PC-3 (cell line): Measurements from ENCODE around the gene NEU4. TPM values are rescaled to one million over a fixed set of nuclear protein-coding genes. Genes with fewer than 3 reads are reported as not detected.

ENCODE experiments used
- ATAC-seq: fragments of 200-7000 bp; cut with Tn5 transposase; 2 replicates; pipeline ENCODE4 v1.9.1; 2020; ENCODE audit warnings: mild to moderate bottlenecking, moderate library complexity
- BruUV-seq: library from RNA; stranded (reverse); fragments of 400-500 nt; replicated peaks from 2 replicates; lab custom pipeline; 2021; lab: Mats Ljungman, UMichigan
- CTCF ChIA-PET: fragments of 300-600 bp; sonication (Branson Sonifier 250); formaldehyde crosslinking; loops from one replicate; lab custom pipeline; 2022; ENCODE audit warnings: antibody characterized with exemption; lab: Charles Lee
- POLR2A ChIA-PET: fragments of 300-600 bp; sonication (Branson Sonifier 250); formaldehyde crosslinking; loops from one replicate; lab custom pipeline; 2022; ENCODE audit warnings: antibody characterized with exemption; ENCODE audit not compliant: unreplicated experiment; lab: Charles Lee
- DNase-seq: peaks from one replicate; pipeline ENCODE4 v3.0.0-alpha.2; 2015
- H2AFZ ChIP-seq: fragments of 300-600 bp; sonication (generic); 2 replicates; pipeline ENCODE4 v1.6.0; 2016; ENCODE audit warnings: antibody characterized with exemption, low read length
- H3F3A ChIP-seq: fragments of 300-600 bp; sonication (generic); one replicate; pipeline ENCODE4 v1.6.0; 2017; ENCODE audit warnings: antibody characterized with exemption, low read length, control low read depth, mild to moderate bottlenecking; ENCODE audit not compliant: unreplicated experiment
- H3K27ac ChIP-seq: fragments of 300-600 bp; sonication (generic); 2 replicates; pipeline ENCODE4 v1.5.1; 2016; ENCODE audit warnings: mild to moderate bottlenecking, low read length
- H3K27me3 ChIP-seq: fragments of 300-600 bp; sonication (generic); 2 replicates; pipeline ENCODE4 v1.6.1; 2016; ENCODE audit warnings: low read length, mixed read lengths
- H3K36me3 ChIP-seq: fragments of 300-600 bp; sonication (generic); 2 replicates; pipeline ENCODE4 v1.6.1; 2016; ENCODE audit warnings: low read depth, mixed run types, low read length, mixed read lengths
- H3K4me1 ChIP-seq: fragments of 300-600 bp; sonication (generic); 2 replicates; pipeline ENCODE4 v1.5.1; 2016; ENCODE audit warnings: low read length; ENCODE audit not compliant: insufficient read depth
- H3K4me2 ChIP-seq: fragments of 300-600 bp; sonication (generic); 2 replicates; pipeline ENCODE4 v1.6.0; 2016; ENCODE audit warnings: low read length
- H3K4me3 ChIP-seq: fragments of 300-600 bp; sonication (generic); 2 replicates; pipeline ENCODE4 v1.5.1; 2016; ENCODE audit warnings: mild to moderate bottlenecking, low read length, mixed read lengths
- H3K79me2 ChIP-seq: fragments of 300-600 bp; sonication (generic); 2 replicates; pipeline ENCODE4 v1.6.1; 2017; ENCODE audit warnings: low read length, mixed read lengths
- H3K9ac ChIP-seq: fragments of 300-600 bp; sonication (generic); 2 replicates; pipeline ENCODE4 v1.6.0; 2016; ENCODE audit warnings: mild to moderate bottlenecking, low read length
- H3K9me2 ChIP-seq: fragments of 300-600 bp; sonication (generic); replicated peaks from 2 replicates; pipeline ENCODE4 v1.6.1; 2016; ENCODE audit warnings: mixed run types, low read length, mixed read lengths
- H3K9me3 ChIP-seq: fragments of 300-600 bp; sonication (generic); 2 replicates; pipeline ENCODE4 v1.6.1; 2016; ENCODE audit warnings: low read length, mixed read lengths
- H4K20me1 ChIP-seq: fragments of 300-600 bp; sonication (generic); 2 replicates; pipeline ENCODE4 v1.6.1; 2016; ENCODE audit warnings: low read length, mixed read lengths
- EZH2 ChIP-seq: fragments of 300-600 bp; sonication (generic); IDR thresholded peaks from one replicate; pipeline ENCODE4 v1.6.1; 2017; ENCODE audit warnings: antibody characterized with exemption, mild to moderate bottlenecking, low read length; ENCODE audit not compliant: unreplicated experiment
- EZH2phosphoT487 ChIP-seq: fragments of 300-600 bp; sonication (generic); IDR thresholded peaks from 2 replicates; pipeline ENCODE4 v1.6.1; 2018; ENCODE audit warnings: mild to moderate bottlenecking, antibody characterized with exemption, low read length, borderline replicate concordance
- intact Hi-C: fragments of 100-400 bp; cut with micrococcal nuclease; formaldehyde crosslinking; loops from 2 replicates; pipeline ENCODE4 v1.9.0; 2023
- total RNA-seq: library from RNA; depleted of rRNA; stranded (reverse); fragments of >200 nt; gene quantifications from 2 replicates; pipeline ENCODE4 v1.2.3, GENCODE V29; 2014
- TF ChIP-seq, protein P1 (sequence below): fragments of 300-600 bp; sonication (generic); conservative IDR thresholded peaks from 2 replicates; pipeline ENCODE4 v1.5.1; 2017; ENCODE audit warnings: antibody characterized with exemption, low read depth, mild to moderate bottlenecking, low read length

NEU4 gene
- total RNA-seq, 1 experiment from 2014 or later: not detected

- Histone ChIP-seq H3K36me3 (no peaks in the 10 kb centered on the region), H4K20me1 (no peaks in the 10 kb centered on the region), H2AFZ (no peak overlapping the region), H3F3A (no peaks in the 10 kb centered on the region), H3K4me3 (no peak overlapping the region), H3K27me3 (no peaks in the 10 kb centered on the region), H3K9me3 (no peaks in the 10 kb centered on the region), H3K9ac (no peak overlapping the region), H3K9me2 (no peaks in the 10 kb centered on the region), H3K4me2 (no peak overlapping the region), H3K27ac (no peak overlapping the region), H3K79me2 (no peaks in the 10 kb centered on the region), H3K4me1 (no peaks in the 10 kb centered on the region; the same call in 1 of the 2 replicates)
- DNase-seq (no peak), ATAC-seq (no peak)
- POLR2A ChIA-PET: no interaction called here
- CTCF ChIA-PET: no interaction called here
- no peak for TF ChIP-seq EZH2phosphoT487
- TF ChIP-seq, protein P1, sequence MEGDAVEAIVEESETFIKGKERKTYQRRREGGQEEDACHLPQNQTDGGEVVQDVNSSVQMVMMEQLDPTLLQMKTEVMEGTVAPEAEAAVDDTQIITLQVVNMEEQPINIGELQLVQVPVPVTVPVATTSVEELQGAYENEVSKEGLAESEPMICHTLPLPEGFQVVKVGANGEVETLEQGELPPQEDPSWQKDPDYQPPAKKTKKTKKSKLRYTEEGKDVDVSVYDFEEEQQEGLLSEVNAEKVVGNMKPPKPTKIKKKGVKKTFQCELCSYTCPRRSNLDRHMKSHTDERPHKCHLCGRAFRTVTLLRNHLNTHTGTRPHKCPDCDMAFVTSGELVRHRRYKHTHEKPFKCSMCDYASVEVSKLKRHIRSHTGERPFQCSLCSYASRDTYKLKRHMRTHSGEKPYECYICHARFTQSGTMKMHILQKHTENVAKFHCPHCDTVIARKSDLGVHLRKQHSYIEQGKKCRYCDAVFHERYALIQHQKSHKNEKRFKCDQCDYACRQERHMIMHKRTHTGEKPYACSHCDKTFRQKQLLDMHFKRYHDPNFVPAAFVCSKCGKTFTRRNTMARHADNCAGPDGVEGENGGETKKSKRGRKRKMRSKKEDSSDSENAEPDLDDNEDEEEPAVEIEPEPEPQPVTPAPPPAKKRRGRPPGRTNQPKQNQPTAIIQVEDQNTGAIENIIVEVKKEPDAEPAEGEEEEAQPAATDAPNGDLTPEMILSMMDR: no peak
- no peak for TF ChIP-seq EZH2
- intact Hi-C loops: no loop called here
- no TSS peak for BruUV-seq
Observed at GRCh38 chr2:241851325-241852115, 42.5 kb downstream of the NEU4 start.

GRCh38 chr2:241852116-241852980 lies 43.4 kb downstream of the NEU4 start:
- no peak overlapping the region for H3K4me3 ChIP-seq
- DNase-seq: no peak
- ATAC-seq: no peak
- intact Hi-C loops: no loop called here
- ChIA-PET POLR2A (no interaction called here), CTCF (no interaction called here)
- H3K9me2 ChIP-seq: no peaks in the 10 kb centered on the region
- no peaks in the 10 kb centered on the region for H3F3A ChIP-seq
- no peak overlapping the region for H3K4me2 ChIP-seq
- H3K27ac ChIP-seq: no peak overlapping the region
- no TSS peak for BruUV-seq
- H3K27me3 ChIP-seq: no peaks in the 10 kb centered on the region
- no peaks in the 10 kb centered on the region for H4K20me1 ChIP-seq
- no peaks in the 10 kb centered on the region for H3K79me2 ChIP-seq
- H3K9ac ChIP-seq: no peak overlapping the region
- H3K36me3 ChIP-seq: no peaks in the 10 kb centered on the region
- no peaks in the 10 kb centered on the region for H3K9me3 ChIP-seq
- H3K4me1 ChIP-seq: no peaks in the 10 kb centered on the region; the same call in 1 of the 2 replicates
- H2AFZ ChIP-seq: no peak overlapping the region
- no peak for TF ChIP-seq EZH2
- no peak for TF ChIP-seq EZH2phosphoT487
- TF ChIP-seq, protein P1: no peak
